ENCODE measurements around the gene TGFB1I1.

GRCh38 chr16:31471241-31471874 is 594 bp upstream of the TGFB1I1 start:
- TF ChIP-seq, protein P1, sequence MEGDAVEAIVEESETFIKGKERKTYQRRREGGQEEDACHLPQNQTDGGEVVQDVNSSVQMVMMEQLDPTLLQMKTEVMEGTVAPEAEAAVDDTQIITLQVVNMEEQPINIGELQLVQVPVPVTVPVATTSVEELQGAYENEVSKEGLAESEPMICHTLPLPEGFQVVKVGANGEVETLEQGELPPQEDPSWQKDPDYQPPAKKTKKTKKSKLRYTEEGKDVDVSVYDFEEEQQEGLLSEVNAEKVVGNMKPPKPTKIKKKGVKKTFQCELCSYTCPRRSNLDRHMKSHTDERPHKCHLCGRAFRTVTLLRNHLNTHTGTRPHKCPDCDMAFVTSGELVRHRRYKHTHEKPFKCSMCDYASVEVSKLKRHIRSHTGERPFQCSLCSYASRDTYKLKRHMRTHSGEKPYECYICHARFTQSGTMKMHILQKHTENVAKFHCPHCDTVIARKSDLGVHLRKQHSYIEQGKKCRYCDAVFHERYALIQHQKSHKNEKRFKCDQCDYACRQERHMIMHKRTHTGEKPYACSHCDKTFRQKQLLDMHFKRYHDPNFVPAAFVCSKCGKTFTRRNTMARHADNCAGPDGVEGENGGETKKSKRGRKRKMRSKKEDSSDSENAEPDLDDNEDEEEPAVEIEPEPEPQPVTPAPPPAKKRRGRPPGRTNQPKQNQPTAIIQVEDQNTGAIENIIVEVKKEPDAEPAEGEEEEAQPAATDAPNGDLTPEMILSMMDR (IDR thresholded peaks at IDR 0.05; ENCODE audit: low read depth, low read length): no peak
- no peak for TF ChIP-seq EZH2phosphoT487 (IDR thresholded peaks at IDR 0.05; ENCODE audit: low read depth)
